BE2C (cell line): ENCODE data around the gene EYS.

Experiments
- DNase-seq: peaks from one replicate; pipeline ENCODE4 v3.0.0-alpha.2; 2020
- H3K27me3 ChIP-seq: fragments of 250-450 bp; sonication (Bioruptor Pico); 2 replicates; pipeline ENCODE4 v1.5.1; 2020; ENCODE audit warnings: mild to moderate bottlenecking
- H3K36me3 ChIP-seq: fragments of 250-450 bp; sonication (Bioruptor Pico); 2 replicates; pipeline ENCODE4 v1.5.1; 2020; ENCODE audit warnings: mild to moderate bottlenecking
- H3K4me1 ChIP-seq: fragments of 250-450 bp; sonication (Bioruptor Pico); 2 replicates; pipeline ENCODE4 v1.5.1; 2020
- H3K4me3 ChIP-seq: 2 replicates; pipeline ENCODE4 v1.5.1; 2011; ENCODE audit warnings: low read depth, low read length
- H3K9me3 ChIP-seq: fragments of 250-450 bp; sonication (Bioruptor Pico); 2 replicates; pipeline ENCODE4 v1.5.1; 2020
- TF ChIP-seq, protein P1 (sequence below): IDR thresholded peaks from 2 replicates; pipeline ENCODE4 v1.5.1; 2012; ENCODE audit warnings: mild to moderate bottlenecking, low read depth, low read length

EYS gene

DNA sequence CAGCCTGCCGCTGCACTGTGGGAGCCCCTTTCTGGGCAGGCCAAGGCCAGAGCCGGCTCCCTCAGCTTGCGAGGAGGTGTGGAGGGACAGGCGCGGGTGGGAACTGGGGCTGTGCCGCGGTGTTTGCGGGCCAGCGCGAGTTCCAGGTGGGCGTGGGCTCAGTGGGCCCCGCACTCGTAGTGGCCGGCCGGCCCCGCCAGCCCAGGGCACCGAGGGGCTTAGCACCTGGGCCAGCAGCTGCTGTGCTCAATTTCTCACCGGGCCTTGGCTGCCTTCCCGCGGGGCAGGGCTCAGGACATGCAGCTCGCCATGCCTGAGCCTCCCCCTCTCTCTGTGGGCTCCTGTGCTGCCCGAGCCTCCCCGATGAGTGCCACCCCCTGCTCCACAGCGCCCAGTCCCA is 1683.3 kb downstream of the EYS start:
- DNase-seq = no peak
- no peaks in the 10 kb centered on the region for H3K4me1 ChIP-seq
- TF ChIP-seq, protein P1, sequence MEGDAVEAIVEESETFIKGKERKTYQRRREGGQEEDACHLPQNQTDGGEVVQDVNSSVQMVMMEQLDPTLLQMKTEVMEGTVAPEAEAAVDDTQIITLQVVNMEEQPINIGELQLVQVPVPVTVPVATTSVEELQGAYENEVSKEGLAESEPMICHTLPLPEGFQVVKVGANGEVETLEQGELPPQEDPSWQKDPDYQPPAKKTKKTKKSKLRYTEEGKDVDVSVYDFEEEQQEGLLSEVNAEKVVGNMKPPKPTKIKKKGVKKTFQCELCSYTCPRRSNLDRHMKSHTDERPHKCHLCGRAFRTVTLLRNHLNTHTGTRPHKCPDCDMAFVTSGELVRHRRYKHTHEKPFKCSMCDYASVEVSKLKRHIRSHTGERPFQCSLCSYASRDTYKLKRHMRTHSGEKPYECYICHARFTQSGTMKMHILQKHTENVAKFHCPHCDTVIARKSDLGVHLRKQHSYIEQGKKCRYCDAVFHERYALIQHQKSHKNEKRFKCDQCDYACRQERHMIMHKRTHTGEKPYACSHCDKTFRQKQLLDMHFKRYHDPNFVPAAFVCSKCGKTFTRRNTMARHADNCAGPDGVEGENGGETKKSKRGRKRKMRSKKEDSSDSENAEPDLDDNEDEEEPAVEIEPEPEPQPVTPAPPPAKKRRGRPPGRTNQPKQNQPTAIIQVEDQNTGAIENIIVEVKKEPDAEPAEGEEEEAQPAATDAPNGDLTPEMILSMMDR = no peak
- no peaks in the 10 kb centered on the region for H3K36me3 ChIP-seq
- H3K9me3 ChIP-seq = no peaks in the 10 kb centered on the region
- H3K27me3 ChIP-seq = no peaks in the 10 kb centered on the region
- H3K4me3 ChIP-seq = no peak overlapping the region

DNA sequence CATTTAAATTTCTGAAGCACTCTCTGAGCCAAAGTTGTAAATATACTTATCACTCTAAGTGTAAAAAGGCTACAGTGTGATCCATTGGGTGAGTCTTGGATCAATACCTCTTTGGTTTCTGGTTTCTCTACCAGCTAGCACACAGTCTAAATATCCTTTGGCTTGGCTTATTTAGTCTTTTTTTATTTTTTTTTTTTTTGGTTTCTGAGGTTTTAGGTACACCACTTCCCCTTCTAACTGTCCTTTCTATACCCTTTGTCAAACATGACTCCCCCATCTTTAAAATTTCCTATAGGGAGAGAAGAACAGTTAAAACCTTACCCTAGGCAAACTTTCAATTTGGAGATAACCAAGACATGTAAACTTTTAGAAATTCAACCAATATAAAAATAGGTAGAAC is 1692.4 kb downstream of the EYS start:
- DNase-seq = no peak
- Histone ChIP-seq H3K27me3 (no peaks in the 10 kb centered on the region), H3K9me3 (no peaks in the 10 kb centered on the region), H3K36me3 (no peaks in the 10 kb centered on the region), H3K4me1 (peaks cover 15% of the 10 kb centered on the region; the same call in 1 of the 2 replicates), H3K4me3 (no peak overlapping the region)
- TF ChIP-seq, protein P1 = no peak

DNA sequence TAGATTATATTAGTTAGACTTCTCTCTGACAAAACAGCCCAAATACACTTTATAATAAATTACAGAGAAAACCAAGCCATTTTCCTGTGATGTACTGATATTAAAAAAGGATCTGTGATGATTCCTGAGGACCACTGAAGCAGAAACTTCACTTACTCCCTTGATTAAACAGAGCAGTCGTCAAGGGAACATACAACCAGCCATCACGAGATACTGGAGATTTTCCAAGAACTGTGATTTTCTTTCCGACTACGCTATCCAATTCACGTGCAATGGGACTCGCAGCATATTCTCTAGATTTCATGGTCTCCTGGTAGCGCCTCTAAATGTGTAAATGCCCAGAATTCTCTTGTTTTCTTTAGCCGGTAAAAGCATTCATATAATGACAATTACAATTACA is 1694.0 kb downstream of the EYS start:
- Histone ChIP-seq H3K27me3 (no peaks in the 10 kb centered on the region), H3K36me3 (no peaks in the 10 kb centered on the region), H3K4me1 (peaks cover 15% of the 10 kb centered on the region; the same call in 1 of the 2 replicates), H3K9me3 (no peaks in the 10 kb centered on the region), H3K4me3 (peak overlapping the region; percentile 45)
- TF ChIP-seq, protein P1 = no peak
- DNase-seq = peak; percentile 34

DNA sequence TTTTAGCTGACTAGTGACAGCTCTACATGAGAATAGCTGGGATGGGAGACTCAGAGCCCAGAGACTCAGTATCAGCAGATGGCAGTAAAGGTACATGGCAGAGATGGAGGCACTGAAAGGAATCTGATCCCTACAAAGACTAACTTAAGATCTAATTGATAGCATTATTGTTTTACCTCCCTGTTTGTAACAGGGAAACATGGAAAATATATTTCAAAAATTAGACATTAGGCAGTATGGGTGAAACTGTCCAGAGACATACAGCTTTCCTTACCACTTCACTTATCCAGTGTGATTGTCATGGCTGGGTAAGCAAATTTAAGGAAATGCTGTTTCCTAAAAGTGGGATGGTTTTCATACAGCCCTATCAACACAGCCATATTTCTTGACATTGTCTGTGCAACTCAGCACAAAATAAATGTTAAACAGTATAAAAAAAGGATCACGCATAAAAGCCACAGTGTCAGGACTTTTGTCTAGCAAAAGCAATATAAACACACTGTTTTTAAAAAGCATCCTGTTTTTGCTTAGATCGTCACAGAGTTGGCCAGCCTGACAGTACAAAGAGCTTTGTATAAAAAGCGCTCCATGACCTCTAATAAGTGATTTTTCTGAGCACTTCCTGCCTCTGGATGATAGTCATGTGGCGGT is 1694.5 kb downstream of the EYS start:
- Histone ChIP-seq H3K36me3 (no peaks in the 10 kb centered on the region), H3K9me3 (no peaks in the 10 kb centered on the region), H3K4me1 (peaks cover 15% of the 10 kb centered on the region; the same call in 1 of the 2 replicates), H3K4me3 (peak overlapping the region; percentile 45), H3K27me3 (no peaks in the 10 kb centered on the region)
- TF ChIP-seq, protein P1 = peak; percentile 99
- peak; percentile 63 for DNase-seq

DNA sequence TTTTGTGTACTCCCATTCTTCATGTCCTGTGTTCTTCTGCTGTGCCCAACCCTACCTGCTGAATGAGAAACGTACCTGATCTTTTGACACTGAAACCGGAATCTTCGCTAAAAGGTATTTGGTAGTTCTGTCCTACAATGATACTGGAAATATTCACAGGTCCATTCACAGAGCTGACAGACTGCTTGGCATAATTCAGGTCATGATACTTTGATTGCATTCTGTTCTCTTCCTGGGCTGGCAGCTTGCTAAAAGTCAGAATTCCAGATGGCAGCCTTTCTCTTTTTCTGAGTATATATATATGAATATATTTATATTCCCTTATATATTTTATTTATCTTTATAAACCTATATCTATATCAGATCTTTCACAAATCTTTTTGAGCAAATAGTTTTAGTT is 1696.4 kb downstream of the EYS start:
- no peak for DNase-seq
- no peak overlapping the region for H3K4me3 ChIP-seq
- H3K9me3 ChIP-seq = no peaks in the 10 kb centered on the region
- H3K4me1 ChIP-seq = peaks cover 15% of the 10 kb centered on the region; the same call in 1 of the 2 replicates
- TF ChIP-seq, protein P1 = no peak
- H3K36me3 ChIP-seq = no peaks in the 10 kb centered on the region
- no peaks in the 10 kb centered on the region for H3K27me3 ChIP-seq

DNA sequence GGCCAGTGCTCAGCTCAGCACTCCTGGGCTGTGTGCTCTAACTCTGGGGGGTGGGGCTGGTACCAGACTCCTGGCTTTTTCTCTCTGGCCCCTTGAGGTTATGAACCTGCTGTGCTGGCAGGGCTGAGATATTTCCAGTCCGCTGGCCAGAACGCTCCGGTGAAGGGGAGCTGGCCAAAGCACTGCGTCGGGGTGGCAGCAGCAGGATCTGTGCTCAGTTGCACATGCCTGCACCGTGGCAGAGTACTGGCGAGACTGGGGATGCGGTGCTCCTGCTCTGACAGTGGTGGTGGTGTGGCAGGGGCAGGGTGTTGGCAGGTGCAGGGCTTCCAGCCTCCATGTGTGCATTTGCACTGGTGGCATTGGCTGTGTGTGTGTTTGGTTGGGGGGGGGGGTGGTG is 1697.0 kb downstream of the EYS start:
- no peaks in the 10 kb centered on the region for H3K36me3 ChIP-seq
- no peaks in the 10 kb centered on the region for H3K27me3 ChIP-seq
- no peaks in the 10 kb centered on the region for H3K9me3 ChIP-seq
- peaks cover 15% of the 10 kb centered on the region; the same call in 1 of the 2 replicates for H3K4me1 ChIP-seq
- TF ChIP-seq, protein P1 = no peak
- no peak overlapping the region for H3K4me3 ChIP-seq
- DNase-seq = peak; percentile 35
